ENCODE measurements around the gene MAGED4.
"Not testable (repeated sequence)": the region's sequence is repeated elsewhere in the genome, so short reads cannot be mapped to it uniquely, and the experiment has no call there.

The MAGED4 gene

GRCh38 chrX:52184440-52185077 is at the start of gene MAGED4:
TSS of gene MAGED4 (plus strand) at chrX:52184888. CDS start at chrX:52185923, 1,035 bp downstream.
- not testable (repeated sequence) for H3K9me3 Mint-ChIP-seq; H3K36me3 Mint-ChIP-seq; ATAC-seq (ENCODE audit: low read depth); H3K27me3 Mint-ChIP-seq; H3K27ac Mint-ChIP-seq; H3K4me3 Mint-ChIP-seq; DNase-seq (ENCODE audit: low spot score in 2 of 2); H3K4me1 Mint-ChIP-seq

GRCh38 chrX:52138830-52139544 is 45.7 kb upstream of the MAGED4 start:
- Mint-ChIP-seq H3K27ac (no peak overlapping the region), H3K4me3 (no peak overlapping the region), H3K36me3 (no peaks in the 10 kb centered on the region), H3K9me3 (no peaks in the 10 kb centered on the region), H3K27me3 (no peaks in the 10 kb centered on the region), H3K4me1 (no peaks in the 10 kb centered on the region)
- ATAC-seq (ENCODE audit: low read depth) (no peak), DNase-seq (ENCODE audit: low spot score in 2 of 2) (no peak)

- Mint-ChIP-seq H3K9me3 (no peaks in the 10 kb centered on the region), H3K4me3 (no peak overlapping the region), H3K27ac (no peak overlapping the region), H3K27me3 (no peaks in the 10 kb centered on the region), H3K4me1 (no peaks in the 10 kb centered on the region), H3K36me3 (no peaks in the 10 kb centered on the region)
- DNase-seq (ENCODE audit: low spot score in 2 of 2) (no peak), ATAC-seq (ENCODE audit: low read depth) (no peak)
Observed at GRCh38 chrX:52139545-52139895, 45.2 kb upstream of the MAGED4 start.

- H3K27ac Mint-ChIP-seq, result no peak overlapping the region
- H3K4me1 Mint-ChIP-seq, result no peaks in the 10 kb centered on the region
- no peaks in the 10 kb centered on the region for H3K36me3 Mint-ChIP-seq
- DNase-seq (ENCODE audit: low spot score in 2 of 2) (no peak), ATAC-seq (ENCODE audit: low read depth) (no peak)
- no peaks in the 10 kb centered on the region for H3K9me3 Mint-ChIP-seq
- H3K4me3 Mint-ChIP-seq, result no peak overlapping the region
- H3K27me3 Mint-ChIP-seq, result no peaks in the 10 kb centered on the region
Observed at GRCh38 chrX:52140020-52140419, 44.7 kb upstream of the MAGED4 start.

- not testable (repeated sequence) for H3K9me3 Mint-ChIP-seq, H3K27ac Mint-ChIP-seq
Observed at GRCh38 chrX:52150667-52151066, 34.0 kb upstream of the MAGED4 start.

GRCh38 chrX:52160140-52160539 is 24.5 kb upstream of the MAGED4 start:
- H3K36me3 Mint-ChIP-seq; H3K9me3 Mint-ChIP-seq; H3K4me3 Mint-ChIP-seq; H3K4me1 Mint-ChIP-seq; ATAC-seq (ENCODE audit: low read depth); H3K27ac Mint-ChIP-seq; H3K27me3 Mint-ChIP-seq; DNase-seq (ENCODE audit: low spot score in 2 of 2): not testable (repeated sequence)

More at GRCh38 chrX:52150667-52151066, 34.0 kb upstream of the MAGED4 start:
- H3K27me3 Mint-ChIP-seq; H3K36me3 Mint-ChIP-seq; H3K4me1 Mint-ChIP-seq; DNase-seq (ENCODE audit: low spot score in 2 of 2); ATAC-seq (ENCODE audit: low read depth); H3K4me3 Mint-ChIP-seq: not testable (repeated sequence)

GRCh38 chrX:52166840-52167239 is 17.8 kb upstream of the MAGED4 start:
- H3K36me3 Mint-ChIP-seq, result peaks cover 2% of the 10 kb centered on the region
- DNase-seq (ENCODE audit: low spot score in 2 of 2) (no peak), ATAC-seq (ENCODE audit: low read depth) (no peak)
- no peak overlapping the region for H3K27ac Mint-ChIP-seq
- no peaks in the 10 kb centered on the region for H3K9me3 Mint-ChIP-seq
- peaks cover 8% of the 10 kb centered on the region for H3K27me3 Mint-ChIP-seq
- no peaks in the 10 kb centered on the region for H3K4me1 Mint-ChIP-seq
- H3K4me3 Mint-ChIP-seq, result no peak overlapping the region

- not testable (repeated sequence) for H3K9me3 Mint-ChIP-seq; H3K36me3 Mint-ChIP-seq; ATAC-seq (ENCODE audit: low read depth); H3K4me1 Mint-ChIP-seq; DNase-seq (ENCODE audit: low spot score in 2 of 2); H3K27ac Mint-ChIP-seq; H3K4me3 Mint-ChIP-seq; H3K27me3 Mint-ChIP-seq
Observed at GRCh38 chrX:52171055-52171454, 13.6 kb upstream of the MAGED4 start.

GRCh38 chrX:52185078-52185453 is 378 bp downstream of the MAGED4 start:
- H3K4me3 Mint-ChIP-seq; H3K27ac Mint-ChIP-seq; ATAC-seq (ENCODE audit: low read depth); H3K36me3 Mint-ChIP-seq; DNase-seq (ENCODE audit: low spot score in 2 of 2); H3K4me1 Mint-ChIP-seq; H3K27me3 Mint-ChIP-seq; H3K9me3 Mint-ChIP-seq: not testable (repeated sequence)

- H3K4me3 Mint-ChIP-seq; ATAC-seq (ENCODE audit: low read depth); DNase-seq (ENCODE audit: low spot score in 2 of 2); H3K9me3 Mint-ChIP-seq; H3K4me1 Mint-ChIP-seq; H3K27ac Mint-ChIP-seq; H3K36me3 Mint-ChIP-seq; H3K27me3 Mint-ChIP-seq: not testable (repeated sequence)
Observed at GRCh38 chrX:52211405-52211804, 26.7 kb downstream of the MAGED4 start.

GRCh38 chrX:52213276-52213675 is 28.6 kb downstream of the MAGED4 start:
- Mint-ChIP-seq H3K9me3 (no peaks in the 10 kb centered on the region), H3K27ac (no peak overlapping the region), H3K36me3 (no peaks in the 10 kb centered on the region), H3K4me1 (no peaks in the 10 kb centered on the region), H3K27me3 (peaks cover 4% of the 10 kb centered on the region), H3K4me3 (no peak overlapping the region)
- DNase-seq (ENCODE audit: low spot score in 2 of 2) (no peak), ATAC-seq (ENCODE audit: low read depth) (no peak)

- DNase-seq (ENCODE audit: low spot score in 2 of 2), result no peak
- peaks cover 4% of the 10 kb centered on the region for H3K9me3 Mint-ChIP-seq
- peaks cover 8% of the 10 kb centered on the region for H3K27me3 Mint-ChIP-seq
- ATAC-seq (ENCODE audit: low read depth), result no peak
- H3K27ac Mint-ChIP-seq, result no peak overlapping the region
- no peaks in the 10 kb centered on the region for H3K4me1 Mint-ChIP-seq
- H3K4me3 Mint-ChIP-seq, result no peak overlapping the region
- peaks cover 2% of the 10 kb centered on the region for H3K36me3 Mint-ChIP-seq
Observed at GRCh38 chrX:52216541-52216940, 31.9 kb downstream of the MAGED4 start.

GRCh38 chrX:52217494-52218160 is 32.9 kb downstream of the MAGED4 start:
- no peak overlapping the region for H3K4me3 Mint-ChIP-seq
- peaks cover 8% of the 10 kb centered on the region for H3K27me3 Mint-ChIP-seq
- peaks cover 4% of the 10 kb centered on the region for H3K9me3 Mint-ChIP-seq
- ATAC-seq (ENCODE audit: low read depth) (no peak), DNase-seq (ENCODE audit: low spot score in 2 of 2) (no peak)
- H3K36me3 Mint-ChIP-seq, result peaks cover 2% of the 10 kb centered on the region
- H3K27ac Mint-ChIP-seq, result no peak overlapping the region
- H3K4me1 Mint-ChIP-seq, result no peaks in the 10 kb centered on the region

- no peak for ATAC-seq (ENCODE audit: low read depth)
- Mint-ChIP-seq H3K9me3 (peaks cover 4% of the 10 kb centered on the region), H3K4me1 (no peaks in the 10 kb centered on the region), H3K36me3 (peaks cover 2% of the 10 kb centered on the region), H3K27ac (no peak overlapping the region), H3K4me3 (no peak overlapping the region), H3K27me3 (peaks cover 5% of the 10 kb centered on the region)
- DNase-seq (ENCODE audit: low spot score in 2 of 2), result no peak
Observed at GRCh38 chrX:52220936-52221335, 36.2 kb downstream of the MAGED4 start.

All from memory B cell (primary cell).